ENCODE measurements around the gene GRIP2.

The GRIP2 gene

GRCh38 chr3:14558029-14558428 lies 17.9 kb upstream of the GRIP2 start:
- peaks cover 4% of the 10 kb centered on the region for H3K27me3 ChIP-seq (ENCODE audit: low read depth, low read length)
- H3K27ac ChIP-seq (ENCODE audit: low read length) = no peak overlapping the region
- no peaks in the 10 kb centered on the region for H3K36me3 ChIP-seq (ENCODE audit: control insufficient read depth in 1 of 2, insufficient read depth in 2 of 2, low read length in 2 of 2)
- H3K4me3 ChIP-seq (ENCODE audit: low read depth in 1 of 2, low read length in 2 of 2) = no peak overlapping the region
- peaks cover 0 to 6% of the 10 kb centered on the region in 2 donors for H3K4me1 ChIP-seq (ENCODE audit: control insufficient read depth in 1 of 2, insufficient read depth in 2 of 2, low read length in 2 of 2)
- no peaks in the 10 kb centered on the region for H3K9me3 ChIP-seq (ENCODE audit: control insufficient read depth in 1 of 2, low read length in 2 of 2)

DNA sequence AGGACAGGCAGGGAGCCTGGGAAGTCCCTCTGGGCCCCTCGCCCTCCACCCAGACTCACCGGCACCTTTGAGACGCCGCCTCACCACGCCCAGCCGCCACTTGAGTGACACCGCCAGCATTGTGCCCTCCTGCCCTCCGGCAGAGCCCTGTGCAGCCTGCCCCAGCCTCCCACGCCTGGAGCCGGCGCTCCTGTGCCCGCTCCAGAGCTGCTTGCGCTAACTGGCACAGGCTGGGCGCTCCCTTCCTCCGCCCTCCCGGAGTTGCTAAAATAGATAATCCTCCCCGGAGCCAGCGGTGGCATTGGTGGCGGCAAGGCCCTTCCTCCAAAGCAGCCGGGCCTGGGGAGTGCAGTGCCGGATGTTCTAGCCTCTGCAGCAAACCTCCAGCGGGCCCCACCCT lies 15.7 kb upstream of the GRIP2 start:
- Histone ChIP-seq H3K36me3 (ENCODE audit: control insufficient read depth in 1 of 2, insufficient read depth in 2 of 2, low read length in 2 of 2) (no peaks in the 10 kb centered on the region), H3K4me3 (ENCODE audit: low read depth in 1 of 2, low read length in 2 of 2) (no peak overlapping the region), H3K4me1 (ENCODE audit: control insufficient read depth in 1 of 2, insufficient read depth in 2 of 2, low read length in 2 of 2) (peaks cover 0 to 7% of the 10 kb centered on the region in 2 donors), H3K27me3 (ENCODE audit: low read depth, low read length) (peaks cover 4% of the 10 kb centered on the region), H3K9me3 (ENCODE audit: control insufficient read depth in 1 of 2, low read length in 2 of 2) (no peaks in the 10 kb centered on the region), H3K27ac (ENCODE audit: low read length) (no peak overlapping the region)

GRCh38 chr3:14554715-14555114 lies 14.6 kb upstream of the GRIP2 start:
- Histone ChIP-seq H3K36me3 (ENCODE audit: control insufficient read depth in 1 of 2, insufficient read depth in 2 of 2, low read length in 2 of 2) (no peaks in the 10 kb centered on the region), H3K4me3 (ENCODE audit: low read depth in 1 of 2, low read length in 2 of 2) (no peak overlapping the region), H3K27ac (ENCODE audit: low read length) (no peak overlapping the region), H3K4me1 (ENCODE audit: control insufficient read depth in 1 of 2, insufficient read depth in 2 of 2, low read length in 2 of 2) (peaks cover 0 to 10% of the 10 kb centered on the region in 2 donors), H3K27me3 (ENCODE audit: low read depth, low read length) (peaks cover 4% of the 10 kb centered on the region), H3K9me3 (ENCODE audit: control insufficient read depth in 1 of 2, low read length in 2 of 2) (no peaks in the 10 kb centered on the region)

- no peak overlapping the region for H3K27ac ChIP-seq (ENCODE audit: low read length)
- H3K4me1 ChIP-seq (ENCODE audit: control insufficient read depth in 1 of 2, insufficient read depth in 2 of 2, low read length in 2 of 2) = peaks cover 0 to 10% of the 10 kb centered on the region in 2 donors
- H3K9me3 ChIP-seq (ENCODE audit: control insufficient read depth in 1 of 2, low read length in 2 of 2) = no peaks in the 10 kb centered on the region
- no peak overlapping the region for H3K4me3 ChIP-seq (ENCODE audit: low read depth in 1 of 2, low read length in 2 of 2)
- no peaks in the 10 kb centered on the region for H3K36me3 ChIP-seq (ENCODE audit: control insufficient read depth in 1 of 2, insufficient read depth in 2 of 2, low read length in 2 of 2)
- H3K27me3 ChIP-seq (ENCODE audit: low read depth, low read length) = peaks cover 4% of the 10 kb centered on the region
Measured at GRCh38 chr3:14553871-14554270, 13.7 kb upstream of the GRIP2 start.

- Histone ChIP-seq H3K4me3 (ENCODE audit: low read depth in 1 of 2, low read length in 2 of 2) (no peak overlapping the region), H3K9me3 (ENCODE audit: control insufficient read depth in 1 of 2, low read length in 2 of 2) (no peaks in the 10 kb centered on the region), H3K36me3 (ENCODE audit: control insufficient read depth in 1 of 2, insufficient read depth in 2 of 2, low read length in 2 of 2) (no peaks in the 10 kb centered on the region), H3K27me3 (ENCODE audit: low read depth, low read length) (peaks cover 4% of the 10 kb centered on the region), H3K4me1 (ENCODE audit: control insufficient read depth in 1 of 2, insufficient read depth in 2 of 2, low read length in 2 of 2) (peaks cover 0 to 10% of the 10 kb centered on the region in 2 donors), H3K27ac (ENCODE audit: low read length) (no peak overlapping the region)
Measured at GRCh38 chr3:14552717-14553116, 12.6 kb upstream of the GRIP2 start.

DNA sequence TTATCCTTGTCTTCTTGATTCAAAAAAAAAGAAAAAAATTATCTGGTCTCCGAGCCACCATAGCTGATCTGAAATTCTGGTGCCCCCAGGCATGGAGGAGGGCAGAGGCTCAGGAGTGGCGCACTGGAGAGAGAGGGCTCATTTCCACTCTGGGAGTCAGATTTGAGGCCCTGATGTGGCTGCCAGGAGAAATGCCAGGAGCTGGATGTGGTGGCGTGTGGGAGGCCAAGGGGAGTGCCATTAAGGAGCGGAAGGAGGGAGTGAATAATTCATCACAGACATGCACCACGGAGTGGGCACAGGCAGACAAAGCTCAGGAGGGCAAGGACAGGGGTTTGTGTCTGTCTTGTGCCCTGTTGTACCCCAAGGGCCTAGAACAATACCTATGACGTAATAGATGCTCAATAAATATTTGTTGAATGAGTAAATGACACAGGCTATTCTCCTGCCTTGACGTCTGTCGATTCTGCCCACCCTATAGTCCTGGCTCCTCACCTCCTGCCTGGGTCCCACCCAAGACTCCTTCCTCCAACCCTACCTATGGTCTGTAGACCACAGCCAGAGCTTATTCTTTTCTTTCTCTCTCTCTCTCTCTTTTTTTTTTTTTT lies 12.0 kb upstream of the GRIP2 start:
- H3K4me3 ChIP-seq (ENCODE audit: low read depth in 1 of 2, low read length in 2 of 2) = no peak overlapping the region
- no peaks in the 10 kb centered on the region for H3K9me3 ChIP-seq (ENCODE audit: control insufficient read depth in 1 of 2, low read length in 2 of 2)
- H3K27me3 ChIP-seq (ENCODE audit: low read depth, low read length) = peaks cover 4% of the 10 kb centered on the region
- no peaks in the 10 kb centered on the region for H3K36me3 ChIP-seq (ENCODE audit: control insufficient read depth in 1 of 2, insufficient read depth in 2 of 2, low read length in 2 of 2)
- peaks cover 0 to 10% of the 10 kb centered on the region in 2 donors for H3K4me1 ChIP-seq (ENCODE audit: control insufficient read depth in 1 of 2, insufficient read depth in 2 of 2, low read length in 2 of 2)
- no peak overlapping the region for H3K27ac ChIP-seq (ENCODE audit: low read length)

- H3K27me3 ChIP-seq (ENCODE audit: low read depth, low read length) = peaks cover 4% of the 10 kb centered on the region
- H3K27ac ChIP-seq (ENCODE audit: low read length) = no peak overlapping the region
- no peaks in the 10 kb centered on the region for H3K9me3 ChIP-seq (ENCODE audit: control insufficient read depth in 1 of 2, low read length in 2 of 2)
- no peaks in the 10 kb centered on the region for H3K36me3 ChIP-seq (ENCODE audit: control insufficient read depth in 1 of 2, insufficient read depth in 2 of 2, low read length in 2 of 2)
- no peak overlapping the region for H3K4me3 ChIP-seq (ENCODE audit: low read depth in 1 of 2, low read length in 2 of 2)
- peaks cover 0 to 10% of the 10 kb centered on the region in 2 donors for H3K4me1 ChIP-seq (ENCODE audit: control insufficient read depth in 1 of 2, insufficient read depth in 2 of 2, low read length in 2 of 2)
Measured at GRCh38 chr3:14550651-14551611, 10.8 kb upstream of the GRIP2 start.

- no peak overlapping the region for H3K4me3 ChIP-seq (ENCODE audit: low read depth in 1 of 2, low read length in 2 of 2)
- H3K27me3 ChIP-seq (ENCODE audit: low read depth, low read length) = no peaks in the 10 kb centered on the region
- H3K27ac ChIP-seq (ENCODE audit: low read length) = no peak overlapping the region
- no peaks in the 10 kb centered on the region for H3K9me3 ChIP-seq (ENCODE audit: control insufficient read depth in 1 of 2, low read length in 2 of 2)
- H3K36me3 ChIP-seq (ENCODE audit: control insufficient read depth in 1 of 2, insufficient read depth in 2 of 2, low read length in 2 of 2) = no peaks in the 10 kb centered on the region
- H3K4me1 ChIP-seq (ENCODE audit: control insufficient read depth in 1 of 2, insufficient read depth in 2 of 2, low read length in 2 of 2) = peaks cover 0 to 10% of the 10 kb centered on the region in 2 donors
Measured at GRCh38 chr3:14550181-14550580, 10.0 kb upstream of the GRIP2 start.

- Histone ChIP-seq H3K4me1 (ENCODE audit: control insufficient read depth in 1 of 2, insufficient read depth in 2 of 2, low read length in 2 of 2) (peaks cover 0 to 10% of the 10 kb centered on the region in 2 donors), H3K27me3 (ENCODE audit: low read depth, low read length) (no peaks in the 10 kb centered on the region), H3K36me3 (ENCODE audit: control insufficient read depth in 1 of 2, insufficient read depth in 2 of 2, low read length in 2 of 2) (no peaks in the 10 kb centered on the region), H3K4me3 (ENCODE audit: low read depth in 1 of 2, low read length in 2 of 2) (no peak overlapping the region), H3K27ac (ENCODE audit: low read length) (no peak overlapping the region), H3K9me3 (ENCODE audit: control insufficient read depth in 1 of 2, low read length in 2 of 2) (no peaks in the 10 kb centered on the region)
Measured at GRCh38 chr3:14549256-14549919, 9.2 kb upstream of the GRIP2 start.

DNA sequence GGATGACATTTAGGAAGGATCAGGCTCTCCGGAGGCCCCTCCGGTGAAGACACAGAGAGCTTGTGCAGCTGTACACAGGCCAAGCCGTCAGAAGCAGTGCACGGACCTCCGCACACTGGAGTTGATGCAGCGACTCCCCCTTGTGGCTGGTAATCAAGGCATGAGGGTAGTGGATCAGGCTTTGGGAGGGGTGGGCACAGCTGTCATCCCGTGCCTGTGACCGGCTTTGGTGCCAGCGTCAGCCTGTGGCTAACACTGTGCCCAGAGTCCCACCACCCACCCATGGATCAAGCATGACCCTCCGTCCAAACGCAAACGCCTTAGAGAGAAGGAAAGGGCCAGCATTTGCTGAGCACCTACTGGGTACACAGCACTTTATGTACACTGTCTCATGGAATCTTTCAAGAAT lies 8.2 kb upstream of the GRIP2 start:
- Histone ChIP-seq H3K4me3 (ENCODE audit: low read depth in 1 of 2, low read length in 2 of 2) (no peak overlapping the region), H3K9me3 (ENCODE audit: control insufficient read depth in 1 of 2, low read length in 2 of 2) (no peaks in the 10 kb centered on the region), H3K27ac (ENCODE audit: low read length) (no peak overlapping the region), H3K4me1 (ENCODE audit: control insufficient read depth in 1 of 2, insufficient read depth in 2 of 2, low read length in 2 of 2) (peaks cover 0 to 4% of the 10 kb centered on the region in 2 donors), H3K27me3 (ENCODE audit: low read depth, low read length) (no peaks in the 10 kb centered on the region), H3K36me3 (ENCODE audit: control insufficient read depth in 1 of 2, insufficient read depth in 2 of 2, low read length in 2 of 2) (no peaks in the 10 kb centered on the region)

DNA sequence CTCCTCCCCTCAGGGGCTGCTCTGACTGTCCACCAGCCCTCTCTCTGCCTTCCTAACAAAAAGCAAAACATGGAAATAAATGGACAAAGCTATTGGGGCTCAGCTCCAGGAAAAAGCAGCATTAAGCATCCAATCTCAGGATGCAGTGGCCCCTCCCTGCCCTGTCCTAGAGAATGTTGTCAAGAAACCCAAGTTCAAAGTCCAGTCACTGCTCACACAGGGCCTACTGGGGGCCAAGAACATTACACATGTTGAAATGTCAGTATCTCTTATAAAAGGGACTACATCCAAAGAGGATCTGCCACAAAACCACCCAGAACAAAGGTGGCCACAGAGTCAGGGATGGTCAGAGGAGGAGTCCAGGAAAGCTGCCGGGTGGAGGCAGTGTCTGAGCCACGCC lies 7.6 kb upstream of the GRIP2 start:
- Histone ChIP-seq H3K27me3 (ENCODE audit: low read depth, low read length) (no peaks in the 10 kb centered on the region), H3K9me3 (ENCODE audit: control insufficient read depth in 1 of 2, low read length in 2 of 2) (no peaks in the 10 kb centered on the region), H3K4me1 (ENCODE audit: control insufficient read depth in 1 of 2, insufficient read depth in 2 of 2, low read length in 2 of 2) (peaks cover 0 to 4% of the 10 kb centered on the region in 2 donors), H3K36me3 (ENCODE audit: control insufficient read depth in 1 of 2, insufficient read depth in 2 of 2, low read length in 2 of 2) (no peaks in the 10 kb centered on the region), H3K27ac (ENCODE audit: low read length) (no peak overlapping the region), H3K4me3 (ENCODE audit: low read depth in 1 of 2, low read length in 2 of 2) (no peak overlapping the region)

Data from muscle layer of duodenum (tissue), 2 donors.